SK-N-SH (cell line): ENCODE data around the gene ITSN2. TPM values are rescaled to one million over a fixed set of nuclear protein-coding genes. Genes with fewer than 3 reads are reported as not detected.

Experiments used
- CTCF ChIA-PET: fragments of 300-600, 350-600 bp; formaldehyde crosslinking; extraction: SDS; loops from one replicate; lab custom pipeline; 2021; lab: Yijun Ruan, JAX
- POLR2A ChIA-PET: fragments of 350-600 bp; sonication (Branson Sonifier 250); formaldehyde crosslinking; extraction: SDS; loops from one replicate; lab custom pipeline; 2020; ENCODE audit warnings: antibody characterized with exemption, inconsistent platforms; lab: Yijun Ruan, JAX
- DNase-seq: peaks from one replicate; pipeline ENCODE4 v3.0.0; 2012
- H2AFZ ChIP-seq: fragments of 200-600 bp; sonication (generic); 2 replicates; pipeline ENCODE4 v1.8.1; 2016; ENCODE audit warnings: antibody characterized with exemption, mild to moderate bottlenecking, low read depth
- H3F3A ChIP-seq: fragments of 200-600 bp; sonication (generic); replicated peaks from 2 replicates; pipeline ENCODE3; 2016; ENCODE audit warnings: antibody characterized with exemption, mild to moderate bottlenecking; ENCODE audit not compliant: insufficient read depth
- H3K27ac ChIP-seq, 2 experiments: fragments of 200-500 bp in 1 of 2; fragments of 200-600 bp in 1 of 2; sonication (Bioruptor generic) in 1 of 2; sonication (generic), shearing (Covaris generic) in 1 of 2; 2 replicates each; pipeline versions ENCODE4 v1.5.1 to v1.6.1; 2014 to 2016; ENCODE audit warnings: low read depth in 2 of 2, inconsistent platforms in 1 of 2, low read length in 1 of 2, mild to moderate bottlenecking in 1 of 2, mixed read lengths in 1 of 2
- H3K27me3 ChIP-seq: fragments of 200-600 bp; sonication (generic), shearing (Covaris generic); 2 replicates; pipeline ENCODE4 v1.6.1; 2016; ENCODE audit warnings: mixed run types; ENCODE audit not compliant: insufficient read depth
- H3K36me3 ChIP-seq, 2 experiments: fragments of 200-500 bp in 1 of 2; fragments of 200-600 bp in 1 of 2; sonication (Bioruptor generic) in 1 of 2; sonication (generic) in 1 of 2; replicated peaks in 1 of 2; 2 replicates each; pipeline versions ENCODE3 to v1.5.1; 2014 to 2016; ENCODE audit warnings: low read length in 1 of 2, mild to moderate bottlenecking in 1 of 2; ENCODE audit not compliant: insufficient read depth in 2 of 2, control insufficient read depth in 1 of 2
- H3K4me1 ChIP-seq, 2 experiments: fragments of 200-500 bp in 1 of 2; fragments of 200-600 bp in 1 of 2; sonication (Bioruptor generic) in 1 of 2; sonication (generic), shearing (Covaris generic) in 1 of 2; 2 replicates each; pipeline versions ENCODE4 v1.5.1 to v1.6.1; 2014 to 2016; ENCODE audit warnings: low read depth in 1 of 2, low read length in 1 of 2, mixed run types in 1 of 2; ENCODE audit not compliant: insufficient read depth in 2 of 2, control insufficient read depth in 1 of 2
- H3K4me2 ChIP-seq: fragments of 200-600 bp; sonication (generic), shearing (Covaris generic); 2 replicates; pipeline ENCODE4 v1.6.1; 2017; ENCODE audit warnings: mixed run types
- H3K4me3 ChIP-seq, 2 experiments: fragments of 200-500 bp in 1 of 2; fragments of 200-600 bp in 1 of 2; sonication (Bioruptor generic) in 1 of 2; sonication (generic), shearing (Covaris generic) in 1 of 2; 2 replicates each; pipeline versions ENCODE4 v1.5.1 to v1.8.1; 2014 to 2016; ENCODE audit warnings: low read depth in 2 of 2, inconsistent platforms in 1 of 2, low read length in 1 of 2, mild to moderate bottlenecking in 1 of 2, mixed read lengths in 1 of 2, moderate library complexity in 1 of 2
- H3K79me2 ChIP-seq: fragments of 200-600 bp; sonication (generic); 2 replicates; pipeline ENCODE4 v1.8.1; 2017; ENCODE audit warnings: mild to moderate bottlenecking; ENCODE audit not compliant: insufficient read depth
- H3K9ac ChIP-seq: fragments of 200-600 bp; sonication (generic); 2 replicates; pipeline ENCODE4 v1.6.1; 2017; ENCODE audit warnings: mixed run types
- H3K9me2 ChIP-seq: fragments of 200-600 bp; sonication (generic); 2 replicates; pipeline ENCODE4 v1.6.1; 2017; ENCODE audit warnings: mixed run types
- H3K9me3 ChIP-seq: fragments of 200-600 bp; sonication (generic); 2 replicates; pipeline ENCODE4 v1.6.1; 2017; ENCODE audit warnings: mixed run types, mild to moderate bottlenecking, moderate library complexity
- H4K20me1 ChIP-seq: fragments of 200-600 bp; sonication (generic); 2 replicates; pipeline ENCODE4 v1.6.1; 2017; ENCODE audit warnings: mild to moderate bottlenecking, mixed run types; ENCODE audit not compliant: insufficient read depth
- ELF1 ChIP-seq: IDR thresholded peaks from 2 replicates; pipeline ENCODE4 v1.4.0; 2012
- EP300 ChIP-seq, 2 experiments: IDR thresholded peaks; 2 replicates each; pipeline versions ENCODE4 v1.4.0 to v1.6.1; 2012; ENCODE audit warnings: borderline replicate concordance in 1 of 2, low read depth in 1 of 2, low read length in 1 of 2
- EZH2phosphoT487 ChIP-seq: fragments of 200-600 bp; sonication (generic); IDR thresholded peaks from 2 replicates; pipeline ENCODE4 v1.6.1; 2017; ENCODE audit warnings: low read depth, mixed run types, mild to moderate bottlenecking, antibody characterized with exemption, moderate library complexity, borderline replicate concordance
- MEF2A ChIP-seq: IDR thresholded peaks from 2 replicates; pipeline ENCODE4 v1.4.0; 2012; ENCODE audit warnings: low read depth, borderline replicate concordance
- POLR2AphosphoS5 ChIP-seq: IDR thresholded peaks from 2 replicates; pipeline ENCODE4 v1.6.1; 2012; ENCODE audit warnings: low read depth, low read length
- RAD21 ChIP-seq: IDR thresholded peaks from 2 replicates; pipeline ENCODE4 v1.6.1; 2012; ENCODE audit warnings: mild to moderate bottlenecking, low read length
- RCOR1 ChIP-seq: fragments of 150-350 bp; IDR thresholded peaks from 2 replicates; pipeline ENCODE4 v1.6.1; 2017; ENCODE audit warnings: antibody characterized with exemption, low read length
- TCF12 ChIP-seq: IDR thresholded peaks from 2 replicates; pipeline ENCODE4 v1.4.0; 2012
- TEAD4 ChIP-seq: IDR thresholded peaks from 2 replicates; pipeline ENCODE4 v1.4.0; 2012; ENCODE audit warnings: mild to moderate bottlenecking, borderline replicate concordance; ENCODE audit not compliant: insufficient read depth
- YY1 ChIP-seq: IDR thresholded peaks from 2 replicates; pipeline ENCODE4 v1.4.0; 2012; ENCODE audit warnings: low read depth, mild to moderate bottlenecking
- WGBS: methylation state at CpG from one replicate; pipeline ENCODE4 v1.1.6; 2017; ENCODE audit warnings: low lambda C conversion rate; 5-methylcytosine and 5-hydroxymethylcytosine counted together
- polyA plus RNA-seq, 3 experiments: library from polyadenylated mRNA; depleted of rRNA; stranded (reverse); fragments of >200 nt; gene quantifications; 2 replicates each; pipeline ENCODE4 v1.2.3, GENCODE V29; 2012
- TF ChIP-seq, protein P1 (sequence below): IDR thresholded peaks from 2 replicates; pipeline ENCODE4; 2012
- TF ChIP-seq, protein P2 (sequence below): fragments of 200-600 bp; sonication (generic); IDR thresholded peaks from 2 replicates; pipeline ENCODE4 v1.6.1; 2017; ENCODE audit warnings: antibody characterized with exemption, mild to moderate bottlenecking, moderate library complexity

ITSN2 gene
- polyA plus RNA-seq, 1 of the 3 experiments (the other 2 are of a cell fraction): 11.9 TPM

DNA sequence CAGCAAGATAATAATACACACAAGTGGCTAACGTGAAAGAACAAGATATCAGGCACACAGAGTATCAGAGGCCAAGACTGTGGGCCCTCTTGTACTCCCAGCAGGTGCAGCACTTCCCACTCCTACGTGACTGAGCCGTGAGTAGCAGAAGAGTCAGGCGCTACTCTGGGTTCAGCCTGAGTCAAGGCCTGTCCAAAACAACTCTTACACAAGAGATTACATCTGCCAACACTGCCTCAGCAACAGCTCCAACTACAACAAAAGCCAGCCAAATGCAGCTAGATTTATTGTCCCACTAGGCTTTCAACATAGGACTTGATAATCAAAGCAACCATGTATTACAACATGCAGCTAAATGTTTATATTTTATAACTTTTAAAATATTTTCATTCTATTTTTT is 56.2 kb downstream of the ITSN2 start:
- Histone ChIP-seq H3K27me3 (no peaks in the 10 kb centered on the region), H3K27ac (no peak overlapping the region), H3K79me2 (no peaks in the 10 kb centered on the region), H3K4me3 (no peak overlapping the region), H3F3A (no peaks in the 10 kb centered on the region), H3K9me3 (no peaks in the 10 kb centered on the region), H3K4me2 (no peak overlapping the region), H4K20me1 (no peaks in the 10 kb centered on the region), H3K9ac (no peak overlapping the region), H3K36me3 (peaks cover 39 to 51% of the 10 kb centered on the region in 2 experiments), H2AFZ (no peak overlapping the region), H3K9me2 (no peaks in the 10 kb centered on the region), H3K4me1 (peaks cover 0 to 3% of the 10 kb centered on the region in 2 experiments; a peak in 1 of 4 replicates)
- POLR2A ChIA-PET: no interaction called here
- WGBS: 89% methylated on average over 4 of the region's 4 CpGs
- DNase-seq: no peak
- CTCF ChIA-PET: interaction anchor here (1.2 kb wide), 1 partner anchor 23 kb away, joined by 4 read pairs; no protein-coding TSS in a partner anchor
- TF ChIP-seq RAD21: no peak
- TF ChIP-seq, all 33 proteins: peak for 0

DNA sequence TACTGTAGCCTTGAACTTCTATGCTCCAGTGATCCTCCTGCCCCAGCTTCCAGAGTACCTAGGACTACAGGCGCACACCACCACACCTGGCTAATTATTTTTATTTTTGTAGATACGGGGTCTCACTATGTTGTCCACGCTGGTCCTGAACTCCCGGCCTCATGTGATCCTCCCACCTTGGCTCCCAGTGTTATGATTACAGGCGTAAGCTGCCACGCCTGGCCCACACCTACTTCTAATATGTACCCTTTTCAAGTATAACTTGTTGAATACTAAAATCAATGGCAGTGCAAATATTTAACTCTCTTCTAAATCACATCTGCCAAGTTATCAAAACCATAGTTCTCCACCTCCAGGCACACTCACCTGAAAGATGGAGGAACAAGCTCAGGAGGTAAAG is 58.7 kb downstream of the ITSN2 start:
- Histone ChIP-seq H3K9me2 (no peaks in the 10 kb centered on the region), H3F3A (no peaks in the 10 kb centered on the region), H3K9me3 (no peaks in the 10 kb centered on the region), H3K36me3 (peaks cover 43 to 55% of the 10 kb centered on the region in 2 experiments), H3K9ac (no peak overlapping the region), H3K4me1 (peaks cover 0 to 3% of the 10 kb centered on the region in 2 experiments; a peak in 1 of 4 replicates), H3K4me2 (no peak overlapping the region), H3K79me2 (no peaks in the 10 kb centered on the region), H4K20me1 (no peaks in the 10 kb centered on the region), H3K4me3 (no peak overlapping the region), H2AFZ (no peak overlapping the region), H3K27ac (no peak overlapping the region), H3K27me3 (no peaks in the 10 kb centered on the region)
- 94% methylated on average over 6 of the region's 6 CpGs for WGBS
- ChIA-PET CTCF (interaction anchor here (0.9 kb wide), 1 partner anchor 10 kb away, joined by 3 read pairs; no protein-coding TSS in a partner anchor), POLR2A (no interaction called here)
- no peak for TF ChIP-seq MEF2A
- TF ChIP-seq YY1: no peak
- TF ChIP-seq ELF1: no peak
- TF ChIP-seq, protein P1, sequence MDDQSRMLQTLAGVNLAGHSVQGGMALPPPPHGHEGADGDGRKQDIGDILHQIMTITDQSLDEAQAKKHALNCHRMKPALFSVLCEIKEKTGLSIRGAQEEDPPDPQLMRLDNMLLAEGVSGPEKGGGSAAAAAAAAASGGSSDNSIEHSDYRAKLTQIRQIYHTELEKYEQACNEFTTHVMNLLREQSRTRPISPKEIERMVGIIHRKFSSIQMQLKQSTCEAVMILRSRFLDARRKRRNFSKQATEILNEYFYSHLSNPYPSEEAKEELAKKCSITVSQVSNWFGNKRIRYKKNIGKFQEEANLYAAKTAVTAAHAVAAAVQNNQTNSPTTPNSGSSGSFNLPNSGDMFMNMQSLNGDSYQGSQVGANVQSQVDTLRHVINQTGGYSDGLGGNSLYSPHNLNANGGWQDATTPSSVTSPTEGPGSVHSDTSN: no peak
- TF ChIP-seq RAD21: no peak
- TF ChIP-seq TCF12: no peak
- TF ChIP-seq TEAD4: no peak
- TF ChIP-seq, protein P2, sequence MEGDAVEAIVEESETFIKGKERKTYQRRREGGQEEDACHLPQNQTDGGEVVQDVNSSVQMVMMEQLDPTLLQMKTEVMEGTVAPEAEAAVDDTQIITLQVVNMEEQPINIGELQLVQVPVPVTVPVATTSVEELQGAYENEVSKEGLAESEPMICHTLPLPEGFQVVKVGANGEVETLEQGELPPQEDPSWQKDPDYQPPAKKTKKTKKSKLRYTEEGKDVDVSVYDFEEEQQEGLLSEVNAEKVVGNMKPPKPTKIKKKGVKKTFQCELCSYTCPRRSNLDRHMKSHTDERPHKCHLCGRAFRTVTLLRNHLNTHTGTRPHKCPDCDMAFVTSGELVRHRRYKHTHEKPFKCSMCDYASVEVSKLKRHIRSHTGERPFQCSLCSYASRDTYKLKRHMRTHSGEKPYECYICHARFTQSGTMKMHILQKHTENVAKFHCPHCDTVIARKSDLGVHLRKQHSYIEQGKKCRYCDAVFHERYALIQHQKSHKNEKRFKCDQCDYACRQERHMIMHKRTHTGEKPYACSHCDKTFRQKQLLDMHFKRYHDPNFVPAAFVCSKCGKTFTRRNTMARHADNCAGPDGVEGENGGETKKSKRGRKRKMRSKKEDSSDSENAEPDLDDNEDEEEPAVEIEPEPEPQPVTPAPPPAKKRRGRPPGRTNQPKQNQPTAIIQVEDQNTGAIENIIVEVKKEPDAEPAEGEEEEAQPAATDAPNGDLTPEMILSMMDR: no peak
- TF ChIP-seq RCOR1: no peak
- TF ChIP-seq EP300 (IDR thresholded peaks at IDR 0.05; ENCODE audit: borderline replicate concordance in 1 of 2, low read depth in 1 of 2, low read length in 1 of 2): no peak
- no peak for TF ChIP-seq POLR2AphosphoS5
- no peak for TF ChIP-seq EZH2phosphoT487
- no peak for DNase-seq
